Activated T-cell treated with anti-CD3 and anti-CD28 coated beads, Interleukin-2, amount 50 U/mL, for 1 hour (primary cell): Measurements from ENCODE around the gene POFUT2.

Experiments used
- DNase-seq: peaks from one replicate; pipeline ENCODE4 v3.0.0-alpha.2; 2020

Gene POFUT2

GRCh38 chr21:45248301-45248892 lies 39.3 kb downstream of the POFUT2 start:
- DNase-seq, result no peak

- DNase-seq, result no peak
These were observed 41.0 kb downstream of the POFUT2 start for GRCh38 chr21:45246386-45247320.

- DNase-seq, result no peak
These were observed 42.8 kb downstream of the POFUT2 start for GRCh38 chr21:45244799-45245340.

GRCh38 chr21:45243603-45244002 lies 44.1 kb downstream of the POFUT2 start:
- no peak for DNase-seq

GRCh38 chr21:45241357-45241756 lies 46.3 kb downstream of the POFUT2 start:
- no peak for DNase-seq

- no peak for DNase-seq
These were observed 50.3 kb downstream of the POFUT2 start for GRCh38 chr21:45237401-45237800.

- DNase-seq, result no peak
These were observed 51.2 kb downstream of the POFUT2 start for GRCh38 chr21:45236481-45236880.

- no peak for DNase-seq
These were observed 52.2 kb downstream of the POFUT2 start for GRCh38 chr21:45235488-45235887.

GRCh38 chr21:45234965-45235364 lies 52.7 kb downstream of the POFUT2 start:
- no peak for DNase-seq

GRCh38 chr21:45234127-45234526 lies 53.6 kb downstream of the POFUT2 start:
- DNase-seq, result no peak

GRCh38 chr21:45231705-45232104 lies 56.0 kb downstream of the POFUT2 start:
- DNase-seq, result no peak

GRCh38 chr21:45228656-45229240 lies 58.9 kb downstream of the POFUT2 start:
- no peak for DNase-seq

GRCh38 chr21:45228171-45228641 lies 59.5 kb downstream of the POFUT2 start:
- DNase-seq, result peak; percentile 51

GRCh38 chr21:45227735-45228134 lies 60.0 kb downstream of the POFUT2 start:
- DNase-seq, result no peak

GRCh38 chr21:45226540-45227326 lies 61.0 kb downstream of the POFUT2 start:
- DNase-seq, result no peak

- DNase-seq, result no peak
These were observed 61.9 kb downstream of the POFUT2 start for GRCh38 chr21:45225741-45226327.

- no peak for DNase-seq
These were observed 62.5 kb downstream of the POFUT2 start for GRCh38 chr21:45225041-45225740.

- peak; percentile 52 for DNase-seq
These were observed 63.3 kb downstream of the POFUT2 start for GRCh38 chr21:45224189-45224938.

GRCh38 chr21:45223236-45224185 lies 64.2 kb downstream of the POFUT2 start:
- no peak for DNase-seq

GRCh38 chr21:45222001-45222400 lies 65.7 kb downstream of the POFUT2 start:
- no peak for DNase-seq
